Measurements from ENCODE around the gene GALNT9. TPM values are rescaled to one million over a fixed set of nuclear protein-coding genes. Genes with fewer than 3 reads are reported as not detected.

The GALNT9 gene
- total RNA-seq, 1 experiment from 2014 or later, result 0.44 TPM

DNA sequence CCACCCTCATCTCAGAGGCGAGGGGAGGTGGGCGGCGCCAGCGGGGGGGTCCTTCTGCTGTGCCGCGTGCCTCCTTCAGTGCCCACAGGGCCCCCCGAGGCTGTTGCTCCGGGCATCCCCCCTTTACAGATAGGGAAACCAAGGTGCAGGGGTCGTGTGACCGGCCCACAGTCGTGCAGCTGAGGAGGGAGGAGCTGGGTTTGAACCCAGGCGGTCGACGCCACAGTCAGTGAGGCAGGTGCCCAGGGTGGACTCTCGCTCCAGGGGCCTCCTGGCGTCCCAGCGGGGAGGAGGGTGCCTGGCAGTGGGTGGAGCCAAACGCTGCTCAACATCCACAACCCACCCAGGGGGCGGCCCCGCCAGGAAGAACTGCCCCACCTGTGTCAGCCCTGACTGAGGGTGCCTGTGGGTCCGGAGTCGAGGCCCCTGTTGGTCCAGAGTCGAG is 8.6 kb downstream of the GALNT9 start:
- Histone ChIP-seq H3K4me3 (ENCODE audit: low read length) (no peak overlapping the region), H3K9ac (ENCODE audit: low read length) (no peak overlapping the region), H3F3A (ENCODE audit: low read length, unreplicated experiment) (no peaks in the 10 kb centered on the region), H3K9me3 (ENCODE audit: low read length) (no peaks in the 10 kb centered on the region), H3K79me2 (ENCODE audit: low read length) (no peaks in the 10 kb centered on the region), H3K9me2 (replicated peaks; ENCODE audit: low read length) (no peaks in the 10 kb centered on the region), H2AFZ (ENCODE audit: low read length) (no peak overlapping the region), H3K27me3 (ENCODE audit: low read length) (peaks cover 41% of the 10 kb centered on the region), H3K4me1 (ENCODE audit: insufficient read depth, low read length) (no peaks in the 10 kb centered on the region), H3K36me3 (ENCODE audit: low read depth, low read length) (no peaks in the 10 kb centered on the region), H4K20me1 (ENCODE audit: low read length) (no peaks in the 10 kb centered on the region), H3K4me2 (ENCODE audit: low read length) (no peak overlapping the region), H3K27ac (ENCODE audit: low read length) (no peak overlapping the region)
- DNase-seq, result no peak
- CTCF ChIA-PET, result no interaction called here
- intact Hi-C loops (cut with micrococcal nuclease), result no loop called here
- ATAC-seq, result no peak
- POLR2A ChIA-PET (ENCODE audit: unreplicated experiment), result no interaction called here
- TF ChIP-seq, protein P1, sequence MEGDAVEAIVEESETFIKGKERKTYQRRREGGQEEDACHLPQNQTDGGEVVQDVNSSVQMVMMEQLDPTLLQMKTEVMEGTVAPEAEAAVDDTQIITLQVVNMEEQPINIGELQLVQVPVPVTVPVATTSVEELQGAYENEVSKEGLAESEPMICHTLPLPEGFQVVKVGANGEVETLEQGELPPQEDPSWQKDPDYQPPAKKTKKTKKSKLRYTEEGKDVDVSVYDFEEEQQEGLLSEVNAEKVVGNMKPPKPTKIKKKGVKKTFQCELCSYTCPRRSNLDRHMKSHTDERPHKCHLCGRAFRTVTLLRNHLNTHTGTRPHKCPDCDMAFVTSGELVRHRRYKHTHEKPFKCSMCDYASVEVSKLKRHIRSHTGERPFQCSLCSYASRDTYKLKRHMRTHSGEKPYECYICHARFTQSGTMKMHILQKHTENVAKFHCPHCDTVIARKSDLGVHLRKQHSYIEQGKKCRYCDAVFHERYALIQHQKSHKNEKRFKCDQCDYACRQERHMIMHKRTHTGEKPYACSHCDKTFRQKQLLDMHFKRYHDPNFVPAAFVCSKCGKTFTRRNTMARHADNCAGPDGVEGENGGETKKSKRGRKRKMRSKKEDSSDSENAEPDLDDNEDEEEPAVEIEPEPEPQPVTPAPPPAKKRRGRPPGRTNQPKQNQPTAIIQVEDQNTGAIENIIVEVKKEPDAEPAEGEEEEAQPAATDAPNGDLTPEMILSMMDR (conservative IDR thresholded peaks at IDR 0.05; ENCODE audit: low read depth, low read length), result no peak
- no peak for TF ChIP-seq EZH2phosphoT487 (IDR thresholded peaks at IDR 0.05; ENCODE audit: borderline replicate concordance, low read length)
- no TSS peak for BruUV-seq (replicated peaks)

- Histone ChIP-seq H3F3A (ENCODE audit: low read length, unreplicated experiment) (no peaks in the 10 kb centered on the region), H3K36me3 (ENCODE audit: low read depth, low read length) (no peaks in the 10 kb centered on the region), H3K27ac (ENCODE audit: low read length) (no peak overlapping the region), H3K79me2 (ENCODE audit: low read length) (no peaks in the 10 kb centered on the region), H4K20me1 (ENCODE audit: low read length) (no peaks in the 10 kb centered on the region), H3K4me1 (ENCODE audit: insufficient read depth, low read length) (no peaks in the 10 kb centered on the region), H3K9ac (ENCODE audit: low read length) (no peak overlapping the region), H3K9me2 (replicated peaks; ENCODE audit: low read length) (no peaks in the 10 kb centered on the region), H3K9me3 (ENCODE audit: low read length) (no peaks in the 10 kb centered on the region), H3K27me3 (ENCODE audit: low read length) (peaks cover 48% of the 10 kb centered on the region), H3K4me3 (ENCODE audit: low read length) (no peak overlapping the region), H2AFZ (ENCODE audit: low read length) (no peak overlapping the region), H3K4me2 (ENCODE audit: low read length) (no peak overlapping the region)
- POLR2A ChIA-PET (ENCODE audit: unreplicated experiment), result no interaction called here
- no peak for TF ChIP-seq EZH2 (IDR thresholded peaks at IDR 0.05; ENCODE audit: low read length, unreplicated experiment)
- TF ChIP-seq, protein P1 (conservative IDR thresholded peaks at IDR 0.05; ENCODE audit: low read depth, low read length), result no peak
- TF ChIP-seq EZH2phosphoT487 (IDR thresholded peaks at IDR 0.05; ENCODE audit: borderline replicate concordance, low read length), result no peak
- CTCF ChIA-PET, result no interaction called here
- ATAC-seq (no peak), DNase-seq (no peak)
- no TSS peak for BruUV-seq (replicated peaks)
- intact Hi-C loops (cut with micrococcal nuclease), result no loop called here
Measured at GRCh38 chr12:132319991-132320570, 9.3 kb downstream of the GALNT9 start.

DNA sequence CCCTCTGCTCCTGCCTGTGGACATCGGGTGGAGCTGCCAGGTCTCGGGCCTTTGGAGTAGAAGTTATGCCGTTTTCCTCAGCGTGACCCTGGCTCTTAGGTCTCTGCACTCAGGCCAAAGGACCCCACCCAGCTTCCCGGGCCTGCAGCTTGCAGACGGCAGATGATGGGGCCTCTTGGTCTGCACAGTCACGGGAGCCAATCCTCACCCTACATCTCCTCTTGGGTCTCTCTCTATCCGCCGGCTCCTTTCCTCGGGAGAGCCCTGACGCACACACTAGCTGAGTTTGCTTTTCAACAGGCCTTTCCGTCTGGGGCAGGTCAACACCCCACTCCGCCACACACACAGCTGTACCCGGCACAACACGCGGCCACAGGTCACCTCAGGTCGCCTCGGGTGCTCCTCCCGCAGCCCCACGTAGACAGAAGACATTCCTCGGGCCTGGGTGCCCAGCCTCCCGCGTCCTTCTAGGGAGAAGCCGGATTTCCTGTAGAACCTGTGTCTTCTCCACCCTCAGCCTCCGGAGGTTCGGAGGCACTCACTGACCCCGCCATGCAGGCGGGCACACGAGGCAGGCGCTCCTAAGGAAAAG is 9.9 kb downstream of the GALNT9 start:
- no peaks in the 10 kb centered on the region for H3K79me2 ChIP-seq (ENCODE audit: low read length)
- H3K4me2 ChIP-seq (ENCODE audit: low read length), result no peak overlapping the region
- ChIA-PET POLR2A (ENCODE audit: unreplicated experiment) (no interaction called here), CTCF (no interaction called here)
- H3K4me3 ChIP-seq (ENCODE audit: low read length), result no peak overlapping the region
- DNase-seq, result no peak
- H2AFZ ChIP-seq (ENCODE audit: low read length), result no peak overlapping the region
- H3K9me2 ChIP-seq (replicated peaks; ENCODE audit: low read length), result no peaks in the 10 kb centered on the region
- no peak overlapping the region for H3K9ac ChIP-seq (ENCODE audit: low read length)
- no peaks in the 10 kb centered on the region for H3K36me3 ChIP-seq (ENCODE audit: low read depth, low read length)
- TF ChIP-seq, protein P1 (conservative IDR thresholded peaks at IDR 0.05; ENCODE audit: low read depth, low read length), result no peak
- TF ChIP-seq EZH2phosphoT487 (IDR thresholded peaks at IDR 0.05; ENCODE audit: borderline replicate concordance, low read length) (no peak), EZH2 (IDR thresholded peaks at IDR 0.05; ENCODE audit: low read length, unreplicated experiment) (no peak)
- intact Hi-C loops (cut with micrococcal nuclease), result no loop called here
- no peaks in the 10 kb centered on the region for H3K4me1 ChIP-seq (ENCODE audit: insufficient read depth, low read length)
- H3K27ac ChIP-seq (ENCODE audit: low read length), result no peak overlapping the region
- H3K9me3 ChIP-seq (ENCODE audit: low read length), result no peaks in the 10 kb centered on the region
- peaks cover 54% of the 10 kb centered on the region for H3K27me3 ChIP-seq (ENCODE audit: low read length)
- no peak for ATAC-seq
- H4K20me1 ChIP-seq (ENCODE audit: low read length), result no peaks in the 10 kb centered on the region
- BruUV-seq (replicated peaks), result no TSS peak
- no peaks in the 10 kb centered on the region for H3F3A ChIP-seq (ENCODE audit: low read length, unreplicated experiment)
